GM12864 (cell line): Measurements from ENCODE around the gene HEPACAM2.

Experiments used
- DNase-seq: peaks from one replicate; pipeline ENCODE4 v3.0.0-alpha.2; 2011; ENCODE audit warnings: low read depth
- H3K4me3 ChIP-seq: 2 replicates; pipeline ENCODE4 v1.5.1; 2011; ENCODE audit warnings: mild to moderate bottlenecking, low read depth, low read length, control low read depth
- TF ChIP-seq, protein P1 (sequence below): IDR thresholded peaks from 2 replicates; pipeline ENCODE4 v1.5.1; 2011; ENCODE audit warnings: low read depth, mild to moderate bottlenecking, moderate library complexity, low read length, control low read depth, inconsistent platforms; ENCODE audit errors: missing control alignments

HEPACAM2 gene

DNA sequence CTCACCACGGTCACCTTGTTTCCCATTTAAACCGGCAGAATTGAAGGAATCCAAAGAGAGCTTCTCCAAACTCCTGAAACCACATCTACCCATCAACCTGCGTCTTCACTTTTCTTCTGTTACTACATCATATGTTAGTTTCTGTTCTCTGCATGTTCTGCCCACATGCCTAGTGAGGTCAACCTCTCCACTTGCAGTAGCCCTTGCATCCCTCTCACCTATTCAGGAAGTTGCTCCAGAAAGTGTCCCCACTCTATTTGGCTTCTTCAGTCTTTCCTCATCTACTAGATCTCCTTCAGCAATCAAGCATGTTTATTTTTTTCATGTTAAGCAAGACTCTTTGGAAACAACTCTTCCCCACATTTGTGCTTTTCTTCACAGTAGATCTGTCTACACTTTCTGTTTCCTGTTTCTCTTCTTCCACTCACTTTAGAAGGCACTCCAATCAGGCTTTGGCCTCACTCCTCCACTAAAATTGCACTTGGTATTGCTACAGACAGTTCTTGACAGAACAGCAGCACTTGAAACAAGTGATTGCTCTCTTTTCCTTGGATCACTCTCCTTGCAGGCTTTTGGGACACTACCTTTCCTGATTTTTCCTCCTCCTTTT is 85.6 kb downstream of the HEPACAM2 start:
- TF ChIP-seq, protein P1, sequence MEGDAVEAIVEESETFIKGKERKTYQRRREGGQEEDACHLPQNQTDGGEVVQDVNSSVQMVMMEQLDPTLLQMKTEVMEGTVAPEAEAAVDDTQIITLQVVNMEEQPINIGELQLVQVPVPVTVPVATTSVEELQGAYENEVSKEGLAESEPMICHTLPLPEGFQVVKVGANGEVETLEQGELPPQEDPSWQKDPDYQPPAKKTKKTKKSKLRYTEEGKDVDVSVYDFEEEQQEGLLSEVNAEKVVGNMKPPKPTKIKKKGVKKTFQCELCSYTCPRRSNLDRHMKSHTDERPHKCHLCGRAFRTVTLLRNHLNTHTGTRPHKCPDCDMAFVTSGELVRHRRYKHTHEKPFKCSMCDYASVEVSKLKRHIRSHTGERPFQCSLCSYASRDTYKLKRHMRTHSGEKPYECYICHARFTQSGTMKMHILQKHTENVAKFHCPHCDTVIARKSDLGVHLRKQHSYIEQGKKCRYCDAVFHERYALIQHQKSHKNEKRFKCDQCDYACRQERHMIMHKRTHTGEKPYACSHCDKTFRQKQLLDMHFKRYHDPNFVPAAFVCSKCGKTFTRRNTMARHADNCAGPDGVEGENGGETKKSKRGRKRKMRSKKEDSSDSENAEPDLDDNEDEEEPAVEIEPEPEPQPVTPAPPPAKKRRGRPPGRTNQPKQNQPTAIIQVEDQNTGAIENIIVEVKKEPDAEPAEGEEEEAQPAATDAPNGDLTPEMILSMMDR: no peak
- no peak for DNase-seq
- no peak overlapping the region for H3K4me3 ChIP-seq

DNA sequence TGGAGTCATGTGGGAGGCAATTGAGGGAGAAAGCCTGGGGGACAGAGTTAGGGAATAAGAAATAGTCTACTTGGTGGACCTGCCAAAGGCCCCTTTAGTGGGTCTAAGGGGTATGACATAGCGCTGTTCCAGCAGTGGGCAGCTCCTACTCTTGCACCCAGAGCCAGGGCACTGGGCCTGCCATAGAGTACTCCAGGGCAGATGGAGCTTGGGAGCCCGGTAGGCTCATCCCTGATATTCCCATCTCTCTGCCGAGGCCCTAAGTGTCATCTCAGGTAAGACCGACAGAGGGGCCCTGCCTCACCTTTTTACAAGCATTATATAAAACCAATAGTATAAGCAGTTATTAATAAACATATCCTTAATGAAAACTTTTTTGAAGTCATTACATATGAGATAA is 87.7 kb downstream of the HEPACAM2 start:
- H3K4me3 ChIP-seq: no peak overlapping the region
- DNase-seq: no peak
- TF ChIP-seq, protein P1: no peak
